GM18951 (cell line): ENCODE measurements around the gene ADIPOR2.

Source experiments
- POLR2A ChIP-seq: IDR thresholded peaks from 4 replicates; pipeline ENCODE4 v1.6.1; 2011; ENCODE audit warnings: mild to moderate bottlenecking; ENCODE audit not compliant: insufficient read length, insufficient read depth; ENCODE audit errors: extremely low read depth
- in situ Hi-C: fragments of 300-500 bp; cut with MboI; formaldehyde crosslinking; loops from one replicate; pipeline ENCODE4 v1.12.0; 2022; ENCODE audit warnings: low sequenced_read_pairs, mixed read lengths, inconsistent platforms; ENCODE audit not compliant: unreplicated experiment

ADIPOR2 gene, protein sequence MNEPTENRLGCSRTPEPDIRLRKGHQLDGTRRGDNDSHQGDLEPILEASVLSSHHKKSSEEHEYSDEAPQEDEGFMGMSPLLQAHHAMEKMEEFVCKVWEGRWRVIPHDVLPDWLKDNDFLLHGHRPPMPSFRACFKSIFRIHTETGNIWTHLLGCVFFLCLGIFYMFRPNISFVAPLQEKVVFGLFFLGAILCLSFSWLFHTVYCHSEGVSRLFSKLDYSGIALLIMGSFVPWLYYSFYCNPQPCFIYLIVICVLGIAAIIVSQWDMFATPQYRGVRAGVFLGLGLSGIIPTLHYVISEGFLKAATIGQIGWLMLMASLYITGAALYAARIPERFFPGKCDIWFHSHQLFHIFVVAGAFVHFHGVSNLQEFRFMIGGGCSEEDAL

DNA sequence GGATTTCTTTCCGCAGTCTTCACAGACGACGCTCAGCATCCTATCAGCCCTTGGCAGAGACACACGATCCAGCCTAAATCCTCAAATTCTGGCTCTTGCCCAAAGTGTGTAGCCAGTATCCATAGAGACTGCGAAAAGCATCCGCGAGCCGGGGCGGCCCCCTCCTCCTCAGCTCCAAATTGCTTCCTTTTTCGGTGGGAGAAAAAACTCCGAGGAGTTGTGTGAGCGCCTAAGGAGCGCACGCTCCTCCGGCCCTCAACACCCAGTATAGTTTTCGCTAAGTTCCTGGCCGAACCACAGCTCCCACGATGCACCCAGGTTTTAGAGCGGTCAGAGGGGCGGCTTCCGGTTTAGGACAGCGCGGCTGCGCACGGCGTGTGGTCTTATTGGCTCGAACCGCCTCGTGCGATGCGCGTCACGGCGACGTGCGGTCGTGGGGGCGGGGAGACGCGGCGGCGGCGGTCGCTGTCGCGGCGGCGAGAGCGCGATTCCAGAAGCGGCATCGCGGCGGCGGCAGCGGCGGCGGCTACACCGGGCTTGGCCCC, at the start of gene ADIPOR2:
TSS of gene ADIPOR2 (plus strand) at position 493 of the 545 bp plus-strand sequence. CDS start 63,274 bp downstream, outside the sequence.
- in situ Hi-C loops = no loop called here
- TF ChIP-seq POLR2A = peak; percentile 88

DNA sequence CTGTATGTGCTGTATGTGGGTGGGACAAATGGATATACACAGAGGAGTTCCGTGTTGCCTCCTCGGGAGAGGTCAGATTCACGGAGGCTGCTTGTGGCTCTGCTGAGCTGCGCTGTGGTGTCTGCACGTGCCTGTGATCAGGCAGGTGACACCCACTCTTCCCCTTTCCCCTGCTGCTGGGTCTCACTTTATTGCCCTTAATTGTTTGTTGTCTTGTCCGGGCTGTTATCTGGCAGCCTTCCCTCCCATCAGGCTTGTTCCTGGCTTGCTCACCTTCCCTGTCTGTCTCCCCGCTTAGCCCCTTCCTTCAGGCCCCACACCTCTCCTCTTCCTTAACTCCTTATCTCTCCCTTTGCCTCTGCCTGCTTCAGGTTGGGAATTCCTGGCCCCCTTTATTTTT, 48.4 kb upstream of the ADIPOR2 start:
- TF ChIP-seq POLR2A = no peak
- in situ Hi-C loops = no loop called here

DNA sequence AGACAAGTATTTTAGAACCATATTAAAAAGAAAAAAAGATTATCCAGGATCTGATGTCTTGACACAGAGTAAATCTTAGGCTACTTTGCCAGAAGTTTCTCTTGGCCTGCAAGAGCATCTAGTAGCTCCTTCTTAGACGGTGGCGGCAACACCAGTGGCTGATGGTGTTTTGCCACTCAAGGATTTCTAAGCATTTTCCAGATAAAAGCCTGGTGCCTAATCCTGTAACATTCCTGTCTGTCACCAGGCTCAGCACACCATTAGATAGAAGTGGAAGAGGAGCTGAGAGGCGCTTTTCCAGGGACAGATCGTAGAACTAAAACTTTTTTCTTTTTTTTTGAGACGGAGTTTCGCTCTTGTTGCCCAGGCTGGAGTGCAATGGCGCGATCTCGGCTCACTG, 47.8 kb upstream of the ADIPOR2 start:
- in situ Hi-C loops = no loop called here
- TF ChIP-seq POLR2A = no peak

DNA sequence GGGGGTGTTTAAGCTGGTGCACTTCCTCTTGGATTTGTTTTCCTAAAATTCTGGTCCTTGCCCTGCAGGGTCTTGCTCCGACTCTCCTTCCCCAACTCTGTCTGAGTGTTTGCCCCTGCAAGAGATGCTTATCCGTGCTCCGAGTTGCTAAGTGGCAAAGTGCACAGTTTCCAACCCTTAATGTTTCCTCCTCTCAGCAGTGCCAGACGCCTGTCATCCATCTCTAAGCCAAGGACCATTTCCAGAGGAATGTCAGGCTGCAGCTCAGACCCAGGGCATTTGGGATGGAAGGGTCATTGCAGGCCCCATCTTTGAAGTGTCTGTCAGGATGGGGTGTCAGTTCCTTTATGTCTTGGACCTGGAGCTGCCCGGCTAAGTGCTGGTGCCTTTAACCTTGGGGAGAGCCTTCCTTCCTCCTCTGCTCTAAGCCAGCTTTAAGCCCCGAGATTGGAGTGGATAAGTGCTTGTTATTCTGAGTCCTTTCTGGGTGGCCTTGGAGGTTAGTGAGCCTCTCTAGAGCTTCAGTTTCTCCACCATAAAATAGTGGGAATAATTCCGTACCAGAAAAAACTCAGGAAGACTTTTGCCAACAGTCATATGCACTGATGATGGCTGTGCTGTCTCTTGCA, 46.9 kb upstream of the ADIPOR2 start:
- in situ Hi-C loops = no loop called here
- TF ChIP-seq POLR2A = no peak

DNA sequence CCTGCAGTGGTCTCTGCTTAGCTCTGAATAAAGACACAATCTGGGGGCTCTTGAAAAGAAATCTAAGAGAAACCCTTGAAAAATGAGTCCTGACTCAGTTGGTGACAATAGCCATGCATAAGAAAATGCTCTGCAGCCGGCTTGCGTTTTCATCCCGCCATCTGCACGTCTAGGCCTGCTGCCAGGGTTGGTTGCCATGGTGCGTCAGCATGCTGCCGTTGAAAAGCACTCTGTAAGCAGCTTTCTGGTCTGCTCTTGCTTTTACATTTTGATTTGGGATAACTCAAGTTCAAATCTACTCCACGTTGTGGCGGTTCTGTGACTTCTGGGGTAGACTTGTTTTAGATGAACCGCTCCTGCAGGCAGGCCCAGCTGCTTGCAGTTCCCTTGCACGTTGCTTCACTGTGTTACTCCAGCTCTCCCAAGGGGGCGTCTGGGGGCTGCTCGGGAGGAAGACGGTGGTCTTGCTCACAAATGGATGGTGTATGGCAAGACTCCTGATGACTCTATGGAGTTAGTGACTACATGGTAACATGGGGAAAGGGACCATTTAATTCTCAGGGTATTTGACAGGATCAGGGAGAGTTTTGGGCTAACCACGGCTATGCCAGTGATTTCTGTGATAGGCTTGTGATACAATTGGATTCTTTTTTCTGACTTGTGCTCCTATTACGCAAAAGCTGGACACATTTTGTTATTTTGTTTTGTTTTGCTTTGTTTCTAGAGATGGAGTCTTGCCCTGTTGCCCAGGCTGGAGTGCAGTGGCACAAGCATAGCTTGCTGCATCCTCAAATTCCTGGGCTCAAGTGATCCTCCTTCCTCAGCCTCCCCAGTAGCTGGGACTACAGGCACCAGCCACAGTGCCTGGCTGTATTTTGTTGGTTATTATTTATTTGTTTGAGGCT, 46.1 kb upstream of the ADIPOR2 start:
- no peak for TF ChIP-seq POLR2A
- in situ Hi-C loops = loop anchor here (5.0 kb wide), 2 partner anchors 148 to 293 kb away; no protein-coding TSS in a partner anchor

DNA sequence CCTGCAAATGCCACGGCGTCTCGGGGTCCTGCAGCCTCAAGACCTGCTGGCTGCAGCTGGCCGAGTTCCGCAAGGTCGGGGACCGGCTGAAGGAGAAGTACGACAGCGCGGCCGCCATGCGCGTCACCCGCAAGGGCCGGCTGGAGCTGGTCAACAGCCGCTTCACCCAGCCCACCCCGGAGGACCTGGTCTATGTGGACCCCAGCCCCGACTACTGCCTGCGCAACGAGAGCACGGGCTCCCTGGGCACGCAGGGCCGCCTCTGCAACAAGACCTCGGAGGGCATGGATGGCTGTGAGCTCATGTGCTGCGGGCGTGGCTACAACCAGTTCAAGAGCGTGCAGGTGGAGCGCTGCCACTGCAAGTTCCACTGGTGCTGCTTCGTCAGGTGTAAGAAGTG, 45.1 kb upstream of the ADIPOR2 start:
- in situ Hi-C loops = loop anchor here (5.0 kb wide), 2 partner anchors 146 to 291 kb away; no protein-coding TSS in a partner anchor

DNA sequence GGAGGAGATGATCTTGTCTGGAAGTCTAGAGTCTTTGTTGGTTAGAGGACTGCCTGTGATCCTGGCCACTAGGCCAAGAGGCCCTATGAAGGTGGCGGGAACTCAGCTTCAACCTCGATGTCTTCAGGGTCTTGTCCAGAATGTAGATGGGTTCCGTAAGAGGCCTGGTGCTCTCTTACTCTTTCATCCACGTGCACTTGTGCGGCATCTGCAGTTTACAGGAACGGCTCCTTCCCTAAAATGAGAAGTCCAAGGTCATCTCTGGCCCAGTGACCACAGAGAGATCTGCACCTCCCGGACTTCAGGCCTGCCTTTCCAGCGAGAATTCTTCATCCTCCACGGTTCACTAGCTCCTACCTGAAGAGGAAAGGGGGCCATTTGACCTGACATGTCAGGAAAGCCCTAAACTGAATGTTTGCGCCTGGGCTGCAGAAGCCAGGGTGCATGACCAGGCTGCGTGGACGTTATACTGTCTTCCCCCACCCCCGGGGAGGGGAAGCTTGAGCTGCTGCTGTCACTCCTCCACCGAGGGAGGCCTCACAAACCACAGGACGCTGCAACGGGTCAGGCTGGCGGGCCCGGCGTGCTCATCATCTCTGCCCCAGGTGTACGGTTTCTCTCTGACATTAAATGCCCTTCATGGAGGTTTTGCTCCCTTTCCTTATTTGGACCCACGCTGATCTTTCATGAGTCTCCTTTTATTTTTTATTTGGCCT, 44.1 kb upstream of the ADIPOR2 start:
- TF ChIP-seq POLR2A = no peak
- in situ Hi-C loops = loop anchor here (5.0 kb wide), 2 partner anchors 146 to 291 kb away; no protein-coding TSS in a partner anchor

More for the DNA sequence above, 45.1 kb upstream of the ADIPOR2 start:
- no peak for TF ChIP-seq POLR2A

DNA sequence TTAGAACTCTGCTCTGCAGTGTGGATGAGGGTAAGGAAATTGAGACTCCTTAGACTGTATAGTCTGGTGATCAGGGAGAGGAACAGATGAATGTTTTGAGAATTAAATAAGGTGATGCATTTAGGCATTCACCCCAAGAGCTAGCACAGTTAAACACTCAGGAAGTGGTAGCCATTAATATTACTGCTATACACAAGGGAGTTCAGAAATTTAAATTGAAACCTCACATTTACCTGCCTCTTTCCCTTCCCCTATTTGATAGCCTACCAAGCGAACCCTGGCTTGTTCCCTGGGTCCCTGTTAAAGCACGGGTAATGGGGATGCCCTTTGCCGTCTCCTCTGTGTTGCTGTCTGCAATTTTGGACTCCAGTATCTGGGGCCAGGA, 43.6 kb upstream of the ADIPOR2 start:
- in situ Hi-C loops = loop anchor here (5.0 kb wide), 2 partner anchors 145 to 290 kb away; no protein-coding TSS in a partner anchor
- no peak for TF ChIP-seq POLR2A

DNA sequence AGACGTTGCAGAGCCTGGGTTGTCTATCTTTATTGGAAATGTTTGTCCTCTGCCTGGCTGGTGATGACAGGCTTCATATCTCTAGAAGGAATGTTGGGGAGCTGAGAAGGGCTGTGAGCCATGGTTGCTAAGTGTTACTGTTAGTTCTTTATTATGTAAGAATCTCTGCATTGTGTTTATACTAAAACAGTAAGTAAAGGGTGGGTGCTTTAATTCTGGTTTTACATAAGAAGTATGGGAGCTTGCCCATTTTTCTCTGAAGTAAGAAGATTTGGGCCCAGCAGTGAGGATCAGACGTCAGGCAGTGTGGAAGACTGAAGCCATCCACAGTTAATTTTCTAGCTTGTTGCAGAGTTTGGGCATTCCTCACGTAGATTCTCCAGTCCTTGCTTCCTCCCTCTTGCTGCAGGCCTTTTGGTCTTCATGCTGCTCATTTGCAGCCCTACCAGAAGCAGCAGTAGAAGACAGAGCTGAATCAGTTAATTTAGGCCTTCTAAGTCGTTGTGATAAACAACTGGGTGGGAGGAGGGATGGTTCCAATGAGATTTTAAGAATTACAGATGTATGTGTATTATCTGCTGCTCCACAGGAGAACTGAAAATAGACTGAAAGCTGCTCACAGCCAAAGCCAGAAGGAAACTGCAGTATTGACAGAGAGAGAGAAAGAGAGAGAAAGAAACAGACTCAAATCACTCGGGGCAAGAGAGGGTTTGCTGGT, 40.5 kb upstream of the ADIPOR2 start:
- in situ Hi-C loops = no loop called here
- no peak for TF ChIP-seq POLR2A

DNA sequence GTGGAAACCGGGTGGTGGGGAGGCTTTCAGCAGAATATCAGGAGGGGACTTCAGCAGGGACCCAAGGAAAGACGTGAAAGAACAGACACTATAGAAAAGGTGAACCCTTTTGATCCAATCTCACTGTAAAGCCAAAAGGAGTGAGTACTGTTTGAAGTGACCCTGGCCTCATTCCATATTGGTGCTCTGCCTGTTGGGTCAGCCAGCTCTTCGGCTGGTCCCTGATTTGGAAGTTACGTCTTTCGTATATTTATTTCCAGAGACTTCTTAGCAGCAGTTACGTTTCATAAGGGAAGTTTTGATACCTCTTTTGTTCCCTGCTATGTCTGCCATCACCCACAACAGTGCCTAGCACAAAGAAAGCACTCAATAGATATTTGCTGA, 39.9 kb upstream of the ADIPOR2 start:
- in situ Hi-C loops = no loop called here
- no peak for TF ChIP-seq POLR2A

DNA sequence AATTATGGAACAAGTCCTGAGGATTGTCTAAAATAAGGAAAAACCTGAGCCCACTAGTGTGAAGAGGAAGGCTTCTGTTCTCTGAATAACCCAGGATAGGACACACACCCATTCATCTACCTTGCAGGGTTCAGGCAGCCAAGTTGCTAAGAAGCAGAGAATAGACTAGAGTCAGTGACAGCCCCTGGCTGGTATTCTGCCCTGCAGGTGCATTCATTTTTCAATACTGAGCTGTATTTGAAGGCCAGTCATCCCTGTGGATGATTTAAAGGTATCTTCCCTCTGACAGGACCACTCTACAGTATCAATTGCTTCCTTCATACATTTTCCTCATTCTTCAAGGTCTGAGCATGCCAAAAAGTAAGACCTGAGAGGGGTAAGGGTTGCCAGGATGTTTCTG, 38.9 kb upstream of the ADIPOR2 start:
- no peak for TF ChIP-seq POLR2A

More for the DNA sequence above, 38.9 kb upstream of the ADIPOR2 start:
- in situ Hi-C loops = no loop called here
